CD4-positive, alpha-beta T cell treated with Interleukin-4 for 1 hour (primary cell): ENCODE measurements around the gene CRLF2.
"Not testable (repeated sequence)": the region's sequence is repeated elsewhere in the genome, so short reads cannot be mapped to it uniquely, and the experiment has no call there.

Experiments
- DNase-seq, 2 donors: peaks; one replicate each; pipeline ENCODE4 v3.0.0-alpha.2; 2020 to 2022

CRLF2 gene

DNA sequence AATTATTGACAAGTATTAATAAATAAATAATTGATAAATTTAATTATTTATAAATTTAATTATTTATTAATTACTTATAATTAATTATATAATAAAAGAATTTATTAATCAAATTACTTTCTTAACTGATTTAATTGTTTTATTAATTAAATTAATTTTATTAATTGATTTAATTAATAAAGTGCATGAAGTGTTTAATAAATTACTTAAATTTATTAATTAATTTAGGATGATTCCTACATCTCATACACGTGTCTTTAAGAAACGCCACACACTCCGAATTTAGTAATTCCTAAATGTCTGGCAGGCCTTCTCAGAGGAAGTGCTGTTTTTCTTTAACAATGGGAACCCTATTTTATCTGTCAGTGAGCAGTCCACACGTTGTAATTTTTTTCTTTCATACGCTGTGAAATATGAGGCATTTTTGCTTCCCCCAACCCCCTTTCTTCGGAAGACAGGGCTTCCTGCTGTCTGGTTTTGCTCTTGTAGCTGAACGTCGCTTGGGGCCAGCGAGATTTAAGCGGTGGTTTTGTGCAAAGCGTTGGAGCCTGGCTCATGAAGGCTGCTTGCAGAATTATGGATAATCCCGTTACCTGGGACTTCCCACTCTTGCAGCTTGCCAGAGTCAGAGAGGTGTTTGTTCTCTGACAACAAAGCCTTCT, 46.8 kb downstream of the CRLF2 start:
- DNase-seq = peak; percentile 37 to 38

DNA sequence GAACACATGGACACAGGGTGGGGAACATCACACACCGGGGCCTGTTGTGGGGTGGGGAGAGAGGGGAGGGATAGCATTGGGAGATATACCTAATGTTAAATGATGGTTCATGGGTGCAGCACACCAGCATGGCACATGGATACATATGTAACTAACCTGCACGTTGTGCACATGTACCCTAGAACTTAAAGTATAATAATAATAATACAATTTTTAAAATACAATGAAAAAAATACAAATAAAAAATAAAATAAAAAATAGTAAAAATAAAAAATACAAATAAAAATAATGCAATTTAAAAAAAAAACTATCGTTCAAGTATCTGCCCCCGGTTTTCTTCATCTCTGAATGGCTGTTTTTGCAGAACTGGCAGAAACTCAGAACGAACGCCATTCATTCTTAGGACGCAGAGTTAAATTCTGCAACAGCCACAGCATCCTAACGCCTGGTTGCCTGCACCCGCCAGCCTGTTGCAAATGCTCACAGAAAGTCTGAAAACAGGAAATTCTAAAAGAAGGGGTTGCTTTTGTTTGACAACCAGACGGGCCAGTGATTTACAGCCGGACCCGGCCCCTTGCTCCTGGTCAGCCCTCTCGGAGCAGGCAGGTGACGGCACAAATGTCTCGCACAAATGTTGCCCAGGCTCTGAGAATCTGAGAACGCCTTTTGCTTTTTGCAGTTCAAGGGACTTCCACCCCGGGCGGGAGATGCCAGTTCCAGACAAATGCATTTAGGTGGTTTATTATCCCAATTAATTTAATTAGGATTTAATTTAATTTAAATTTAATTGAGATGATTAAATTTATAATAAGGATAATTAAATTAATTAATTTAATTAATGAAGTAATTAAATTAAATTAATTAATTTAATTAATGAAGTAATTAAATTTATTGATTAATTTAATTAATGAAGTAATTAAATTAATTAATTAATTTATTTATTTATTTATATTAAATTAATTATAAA, 47.8 kb downstream of the CRLF2 start:
- no peak for DNase-seq

DNA sequence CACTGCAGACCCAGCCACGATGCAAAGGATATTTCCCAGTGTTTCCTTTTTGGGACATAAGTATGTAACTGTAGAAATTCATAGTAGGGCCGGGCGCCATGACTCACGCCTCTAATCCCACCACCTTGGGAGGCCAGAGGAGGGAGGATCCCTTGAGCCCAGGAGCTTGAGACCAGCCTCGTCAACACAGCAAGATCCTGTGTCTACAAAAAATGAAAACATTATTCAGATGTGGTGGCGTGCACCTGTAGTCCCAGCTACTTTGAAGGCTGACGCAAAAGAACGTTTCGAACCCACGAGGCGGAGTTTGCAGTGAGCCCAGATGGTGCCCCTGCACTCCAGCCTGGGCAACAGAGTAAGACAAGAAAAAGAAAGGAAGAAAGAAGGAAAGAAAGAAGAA, 49.2 kb downstream of the CRLF2 start:
- DNase-seq = no peak

DNA sequence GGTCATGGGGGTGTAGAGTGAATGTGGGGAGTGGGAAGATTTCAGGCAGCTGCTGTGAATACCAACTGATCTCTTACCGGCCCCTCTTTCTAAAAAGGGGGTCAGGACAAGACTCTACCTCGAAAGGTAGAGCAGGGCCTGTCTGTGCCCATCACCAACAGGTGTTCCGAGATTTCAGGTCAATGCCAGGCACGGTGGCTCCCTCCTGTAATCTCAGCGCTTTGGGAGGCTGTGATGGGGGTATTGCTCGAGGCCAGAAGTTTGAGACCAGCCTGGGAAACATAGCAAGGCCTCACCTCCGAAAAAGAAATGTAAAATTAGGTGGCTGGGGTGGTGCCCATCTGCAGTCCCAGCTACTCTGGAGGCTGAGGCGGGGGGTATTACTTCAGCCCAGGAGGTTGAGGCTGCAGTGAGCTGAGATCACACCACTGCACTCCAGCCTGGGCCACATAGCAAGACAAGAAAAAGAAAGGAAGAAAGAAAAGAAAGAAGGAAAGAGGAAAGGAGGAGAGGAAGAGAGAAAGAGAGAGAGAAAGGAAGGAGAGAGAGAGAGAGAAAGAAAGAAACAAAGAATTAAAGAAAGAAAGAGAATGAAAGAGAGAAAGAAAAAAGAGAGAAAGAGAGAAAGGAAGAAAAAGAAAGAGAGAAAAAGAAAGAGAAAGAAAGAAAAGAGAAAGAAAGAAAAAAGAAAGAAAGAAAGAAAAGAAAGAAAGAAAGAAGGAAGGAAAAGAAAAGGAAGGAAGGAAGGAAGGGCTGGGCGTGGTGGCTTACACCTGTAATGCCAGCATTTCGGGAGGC, 50.1 kb downstream of the CRLF2 start:
- DNase-seq = no peak

GRCh38 chrX:1159548-1159947, 52.9 kb downstream of the CRLF2 start:
- DNase-seq = no peak

GRCh38 chrX:1156681-1157455, 55.6 kb downstream of the CRLF2 start:
- not testable (repeated sequence) for DNase-seq

- DNase-seq = no peak
Measured at GRCh38 chrX:1153940-1154339, 58.5 kb downstream of the CRLF2 start.

- no peak for DNase-seq
Measured at GRCh38 chrX:1152090-1152489, 60.4 kb downstream of the CRLF2 start.

GRCh38 chrX:1151378-1152077, 60.9 kb downstream of the CRLF2 start:
- DNase-seq = no peak

GRCh38 chrX:1150569-1151347, 61.7 kb downstream of the CRLF2 start:
- DNase-seq = no peak

DNA sequence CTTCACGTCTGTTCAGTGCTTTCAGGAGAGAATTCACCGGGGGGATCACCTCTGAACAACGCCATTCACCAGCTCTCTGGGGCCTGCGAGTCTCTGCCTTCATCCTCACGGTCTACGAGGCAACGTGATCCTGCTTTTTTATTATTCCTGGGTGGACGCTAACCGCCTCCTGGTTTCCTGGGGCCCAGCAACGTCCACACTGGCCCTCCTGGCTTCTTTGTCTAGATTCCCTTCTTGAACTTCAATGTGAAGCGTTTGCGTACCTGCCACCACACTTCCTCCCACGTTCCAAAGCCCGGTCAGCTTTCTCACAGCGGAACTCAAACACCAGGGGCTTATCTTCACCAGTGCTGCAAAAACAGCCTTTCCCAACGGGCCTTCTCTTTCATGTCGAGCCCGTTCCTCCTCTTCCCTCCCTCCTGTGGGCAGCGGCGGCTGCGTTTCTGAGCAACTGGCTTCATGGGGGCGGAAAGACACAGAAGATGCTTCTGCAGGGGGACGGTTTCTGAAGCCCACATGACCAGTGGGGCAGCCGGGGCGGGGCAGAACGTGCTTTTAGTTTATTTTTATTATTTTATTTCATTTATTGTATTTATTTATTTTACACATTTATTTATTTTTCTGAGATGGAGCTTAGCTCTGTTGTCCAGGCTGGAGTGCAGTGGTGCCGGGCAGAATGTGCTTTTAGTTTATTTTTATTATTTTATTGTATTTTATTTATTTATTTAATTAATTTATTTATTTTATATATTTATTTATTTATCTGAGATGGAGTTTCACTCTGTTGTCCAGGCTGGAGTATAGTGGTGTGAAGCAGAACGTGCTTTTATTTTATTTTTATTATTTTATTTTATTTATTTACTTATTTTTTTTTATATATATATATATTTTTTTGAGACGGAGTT, 64.6 kb downstream of the CRLF2 start:
- no peak for DNase-seq

DNA sequence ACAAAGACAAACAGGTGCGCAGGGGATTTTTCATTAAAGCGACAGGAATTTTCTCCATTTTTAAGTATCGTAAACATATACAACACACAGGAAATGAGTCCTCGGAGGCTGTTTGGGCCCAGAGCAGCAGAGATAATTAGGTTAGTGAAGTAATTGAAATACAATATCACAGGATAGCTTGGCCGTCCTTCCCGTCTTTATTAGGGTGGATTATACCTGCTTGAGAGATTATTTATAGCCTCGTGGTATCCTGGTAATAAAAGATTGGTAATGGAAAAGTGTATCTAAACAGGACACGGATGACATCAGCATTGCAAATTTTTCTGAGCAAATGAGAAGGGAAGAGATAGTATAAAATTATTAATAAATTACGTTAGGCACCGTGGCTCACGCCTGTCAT, 68.2 kb downstream of the CRLF2 start:
- no peak for DNase-seq
